Hepatocyte (in vitro differentiated cells): ENCODE data around the gene PIM1. TPM values are rescaled to one million over a fixed set of nuclear protein-coding genes. Genes with fewer than 3 reads are reported as not detected.

Experiments used
- DNase-seq: peaks from one replicate; pipeline ENCODE4 v3.0.0-alpha.2; 2016; ENCODE audit warnings: low spot score
- H2AFZ ChIP-seq: fragments of 200-600 bp; sonication (generic); 2 replicates; pipeline ENCODE4 v1.6.0; 2016; ENCODE audit warnings: antibody characterized with exemption, mild to moderate bottlenecking
- H3K27ac ChIP-seq: fragments of 200-600 bp; sonication (generic); 2 replicates; pipeline ENCODE4 v1.5.1; 2016; ENCODE audit warnings: mild to moderate bottlenecking
- H3K27me3 ChIP-seq: fragments of 200-600 bp; sonication (generic); 2 replicates; pipeline ENCODE4 v1.6.1; 2016
- H3K36me3 ChIP-seq: fragments of 200-600 bp; sonication (generic); replicated peaks from 2 replicates; pipeline ENCODE4 v1.5.1; 2016; ENCODE audit warnings: low read depth; ENCODE audit not compliant: insufficient read depth
- H3K4me1 ChIP-seq: fragments of 200-600 bp; sonication (generic); 2 replicates; pipeline ENCODE4 v1.5.1; 2016; ENCODE audit warnings: mild to moderate bottlenecking, moderate library complexity; ENCODE audit not compliant: insufficient read depth
- H3K4me2 ChIP-seq: fragments of 200-600 bp; sonication (generic); 2 replicates; pipeline ENCODE4 v1.6.0; 2016
- H3K4me3 ChIP-seq: fragments of 200-600 bp; sonication (generic); 2 replicates; pipeline ENCODE4 v1.5.1; 2016; ENCODE audit warnings: mild to moderate bottlenecking
- H3K79me2 ChIP-seq: fragments of 200-600 bp; sonication (generic); 2 replicates; pipeline ENCODE4 v1.6.0; 2017; ENCODE audit warnings: mild to moderate bottlenecking
- H3K9me2 ChIP-seq: fragments of 200-600 bp; sonication (generic); replicated peaks from 2 replicates; pipeline ENCODE4 v1.6.0; 2017; ENCODE audit warnings: mild to moderate bottlenecking; ENCODE audit not compliant: insufficient read depth
- H3K9me3 ChIP-seq: fragments of 200-600 bp; sonication (generic); 2 replicates; pipeline ENCODE4 v1.5.1; 2016; ENCODE audit warnings: low read depth, mild to moderate bottlenecking
- H4K20me1 ChIP-seq: fragments of 200-600 bp; sonication (generic); 2 replicates; pipeline ENCODE4 v1.6.0; 2016; ENCODE audit warnings: mild to moderate bottlenecking; ENCODE audit not compliant: insufficient read depth, poor library complexity, severe bottlenecking
- CTCF ChIP-seq: fragments of 200-600 bp; sonication (generic); IDR thresholded peaks from 2 replicates; pipeline ENCODE4 v1.5.1; 2016; ENCODE audit warnings: antibody characterized with exemption, mild to moderate bottlenecking; ENCODE audit not compliant: poor library complexity
- EZH2 ChIP-seq: fragments of 200-600 bp; sonication (generic); IDR thresholded peaks from 2 replicates; pipeline ENCODE4 v1.6.1; 2016; ENCODE audit warnings: antibody characterized with exemption, mild to moderate bottlenecking, borderline replicate concordance
- EZH2phosphoT487 ChIP-seq: fragments of 200-600 bp; sonication (generic); IDR thresholded peaks from one replicate; pipeline ENCODE4 v1.6.1; 2018; ENCODE audit warnings: antibody characterized with exemption, mild to moderate bottlenecking, low read depth, moderate library complexity; ENCODE audit not compliant: unreplicated experiment, severe bottlenecking
- WGBS: methylation state at CpG from one replicate; pipeline ENCODE4 v1.1.6; 2016; ENCODE audit warnings: low lambda C conversion rate; ENCODE audit errors: missing lambda C conversion rate; 5-methylcytosine and 5-hydroxymethylcytosine counted together
- polyA plus RNA-seq: library from polyadenylated mRNA; unstranded; fragments of >200 nt; fragmentation: Nextera tagmentation; extraction: Ambion mirVana; gene quantifications from 2 replicates; pipeline ENCODE4 v1.2.1, GENCODE V29; 2016
- total RNA-seq: library from RNA; depleted of rRNA; stranded (reverse); fragments of >200 nt; gene quantifications from 2 replicates; pipeline ENCODE4 v1.2.3, GENCODE V29; 2014

PIM1 gene
- 71.3 and 81.0 TPM in 2 replicates for total RNA-seq
- polyA plus RNA-seq: 96.6 and 99.1 TPM in 2 replicates

- peak; percentile 100 for DNase-seq
- no peaks in the 10 kb centered on the region for H3K9me2 ChIP-seq
- H3K79me2 ChIP-seq: peaks cover 29% of the 10 kb centered on the region
- H3K36me3 ChIP-seq: no peaks in the 10 kb centered on the region
- H2AFZ ChIP-seq: peak within 1 kb of the TSS; percentile 39
- peaks cover 11% of the 10 kb centered on the region for H3K4me1 ChIP-seq
- no peaks in the 10 kb centered on the region for H3K9me3 ChIP-seq
- WGBS: under 1% methylated on average over 30 of the region's 90 CpGs
- H3K4me3 ChIP-seq: peak within 1 kb of the TSS; percentile 97
- H3K27ac ChIP-seq: peak within 1 kb of the TSS; percentile 97
- H3K4me2 ChIP-seq: peak within 1 kb of the TSS; percentile 84
- no peaks in the 10 kb centered on the region for H3K27me3 ChIP-seq
- TF ChIP-seq EZH2phosphoT487 (no peak), CTCF (no peak), EZH2 (no peak)
- peaks cover 26% of the 10 kb centered on the region for H4K20me1 ChIP-seq
Measured at GRCh38 chr6:37169496-37170272, at the start of gene PIM1. Gene PIM1 (plus strand): TSS chr6:37170152. CDS start chr6:37170576, 424 bp downstream.

GRCh38 chr6:37121556-37121955 lies 48.4 kb upstream of the PIM1 start:
- Histone ChIP-seq H3K36me3 (no peaks in the 10 kb centered on the region), H3K27me3 (no peaks in the 10 kb centered on the region), H3K79me2 (no peaks in the 10 kb centered on the region), H3K4me2 (no peak overlapping the region), H3K4me3 (no peak overlapping the region), H2AFZ (no peak overlapping the region), H3K4me1 (peaks cover 21% of the 10 kb centered on the region), H3K27ac (no peak overlapping the region), H4K20me1 (no peaks in the 10 kb centered on the region), H3K9me3 (no peaks in the 10 kb centered on the region), H3K9me2 (no peaks in the 10 kb centered on the region)
- 89% methylated on average over 4 of the region's 4 CpGs for WGBS
- no peak for DNase-seq
- TF ChIP-seq EZH2phosphoT487 (no peak), CTCF (no peak), EZH2 (no peak)

GRCh38 chr6:37122861-37123260 lies 47.1 kb upstream of the PIM1 start:
- TF ChIP-seq EZH2phosphoT487: no peak
- no peak for TF ChIP-seq EZH2
- TF ChIP-seq CTCF: no peak
- Histone ChIP-seq H3K4me2 (no peak overlapping the region), H3K27me3 (no peaks in the 10 kb centered on the region), H3K9me3 (no peaks in the 10 kb centered on the region), H3K4me1 (peaks cover 34% of the 10 kb centered on the region), H3K79me2 (no peaks in the 10 kb centered on the region), H4K20me1 (no peaks in the 10 kb centered on the region), H3K9me2 (no peaks in the 10 kb centered on the region), H3K4me3 (no peak overlapping the region), H3K27ac (no peak overlapping the region), H3K36me3 (no peaks in the 10 kb centered on the region), H2AFZ (no peak overlapping the region)
- 83% methylated on average over 5 of the region's 5 CpGs for WGBS
- DNase-seq: no peak
